GM18907 (cell line): ENCODE results near the gene DENND6A.

Experiments used
- ATAC-seq: cut with Tn5 transposase; IDR thresholded peaks from one replicate; pipeline ENCODE4 v1.9.1; 2021; ENCODE audit warnings: mild to moderate bottlenecking, moderate library complexity; ENCODE audit not compliant: unreplicated experiment

The DENND6A gene

GRCh38 chr3:57582474-57583168 lies 110.3 kb downstream of the DENND6A start:
- ATAC-seq: no peak

DNA sequence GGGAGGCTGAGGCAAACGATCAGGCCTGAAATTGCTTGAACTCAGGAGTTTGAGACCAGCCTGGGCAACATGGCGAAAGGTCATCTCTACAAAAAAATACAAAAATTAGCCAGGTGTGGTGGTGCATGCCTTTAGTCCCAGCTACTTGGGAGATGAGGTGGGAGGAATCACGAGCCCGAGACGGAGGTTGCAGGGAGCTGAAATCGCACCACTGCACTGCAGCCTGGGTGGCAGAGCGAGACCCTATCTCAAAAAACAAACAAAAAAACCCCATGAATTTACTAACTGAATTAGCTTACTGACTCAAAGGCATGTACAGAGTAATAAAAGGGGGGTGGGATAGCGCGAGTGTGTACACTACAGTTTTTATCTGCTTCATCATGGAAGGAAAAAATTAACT lies 115.1 kb downstream of the DENND6A start:
- ATAC-seq: no peak

- ATAC-seq: no peak
These were observed 116.8 kb downstream of the DENND6A start for GRCh38 chr3:57575966-57576626.
